HG03064 (cell line): ENCODE results near the gene ADGRE3.
"Not testable (repeated sequence)": the region's sequence is repeated elsewhere in the genome, so short reads cannot be mapped to it uniquely, and the experiment has no call there.

Experiments
- ATAC-seq: cut with Tn5 transposase; IDR thresholded peaks from one replicate; pipeline ENCODE4 v1.9.1; 2021; ENCODE audit warnings: low read depth; ENCODE audit not compliant: unreplicated experiment

ADGRE3 gene

GRCh38 chr19:14670408-14670807 lies 4.2 kb downstream of the ADGRE3 start:
- no peak for ATAC-seq

GRCh38 chr19:14669940-14670339 lies 4.7 kb downstream of the ADGRE3 start:
- no peak for ATAC-seq

GRCh38 chr19:14661372-14661924 lies 13.2 kb downstream of the ADGRE3 start:
- no peak for ATAC-seq

- no peak for ATAC-seq
Observed at GRCh38 chr19:14659874-14660489, 14.7 kb downstream of the ADGRE3 start.

GRCh38 chr19:14655726-14656125 lies 18.9 kb downstream of the ADGRE3 start:
- ATAC-seq, result no peak

GRCh38 chr19:14654786-14655560 lies 19.7 kb downstream of the ADGRE3 start:
- no peak for ATAC-seq

- no peak for ATAC-seq
Observed at GRCh38 chr19:14650161-14650560, 24.5 kb downstream of the ADGRE3 start.

- no peak for ATAC-seq
Observed at GRCh38 chr19:14649020-14649419, 25.6 kb downstream of the ADGRE3 start.

GRCh38 chr19:14648506-14648905 lies 26.1 kb downstream of the ADGRE3 start:
- no peak for ATAC-seq

GRCh38 chr19:14639536-14640277 lies 34.9 kb downstream of the ADGRE3 start:
- ATAC-seq, result no peak

GRCh38 chr19:14632286-14632685 lies 42.4 kb downstream of the ADGRE3 start:
- no peak for ATAC-seq

GRCh38 chr19:14629557-14629956 lies 45.1 kb downstream of the ADGRE3 start:
- no peak for ATAC-seq

- ATAC-seq, result not testable (repeated sequence)
Observed at GRCh38 chr19:14624491-14624890, 50.2 kb downstream of the ADGRE3 start.

GRCh38 chr19:14619404-14619803 lies 55.2 kb downstream of the ADGRE3 start:
- no peak for ATAC-seq

GRCh38 chr19:14616407-14616806 lies 58.2 kb downstream of the ADGRE3 start:
- ATAC-seq, result no peak

- ATAC-seq, result no peak
Observed at GRCh38 chr19:14615623-14616022, 59.0 kb downstream of the ADGRE3 start.

GRCh38 chr19:14614099-14614412 lies 60.6 kb downstream of the ADGRE3 start:
- ATAC-seq, result no peak

- ATAC-seq, result not testable (repeated sequence)
Observed at GRCh38 chr19:14613399-14614098, 61.1 kb downstream of the ADGRE3 start.

GRCh38 chr19:14612657-14613056 lies 62.0 kb downstream of the ADGRE3 start:
- ATAC-seq, result no peak

GRCh38 chr19:14612242-14612641 lies 62.4 kb downstream of the ADGRE3 start:
- ATAC-seq, result not testable (repeated sequence)

- ATAC-seq, result no peak
Observed at GRCh38 chr19:14611051-14611450, 63.6 kb downstream of the ADGRE3 start.
